GM19099 (cell line): ENCODE results near the gene CD300LF.

Source experiments
- POLR2A ChIP-seq: IDR thresholded peaks from 3 replicates; pipeline ENCODE4 v1.6.1; 2011; ENCODE audit warnings: low read depth; ENCODE audit not compliant: insufficient read length; ENCODE audit errors: extremely low read depth

Gene CD300LF

DNA sequence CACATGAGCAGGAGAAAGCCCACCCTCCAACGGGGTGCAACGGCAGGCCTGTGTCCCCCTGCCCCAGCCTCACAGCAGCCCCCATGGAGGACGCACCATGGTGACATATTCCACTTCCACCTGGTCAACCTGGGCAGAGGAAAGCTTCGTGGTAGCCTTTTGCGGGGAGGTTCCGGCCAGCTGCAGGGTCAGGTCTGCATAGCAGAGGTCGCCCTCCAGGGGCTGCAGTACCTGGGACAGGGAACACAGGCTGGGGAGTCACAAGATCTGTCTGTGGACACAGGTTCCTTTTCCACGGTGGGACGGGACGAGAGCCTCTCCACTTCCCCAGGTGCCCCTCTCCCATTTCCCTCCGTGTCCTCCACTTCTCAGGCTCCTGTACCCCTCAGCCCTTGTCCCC, 17.1 kb downstream of the CD300LF start:
- TF ChIP-seq POLR2A, result no peak

DNA sequence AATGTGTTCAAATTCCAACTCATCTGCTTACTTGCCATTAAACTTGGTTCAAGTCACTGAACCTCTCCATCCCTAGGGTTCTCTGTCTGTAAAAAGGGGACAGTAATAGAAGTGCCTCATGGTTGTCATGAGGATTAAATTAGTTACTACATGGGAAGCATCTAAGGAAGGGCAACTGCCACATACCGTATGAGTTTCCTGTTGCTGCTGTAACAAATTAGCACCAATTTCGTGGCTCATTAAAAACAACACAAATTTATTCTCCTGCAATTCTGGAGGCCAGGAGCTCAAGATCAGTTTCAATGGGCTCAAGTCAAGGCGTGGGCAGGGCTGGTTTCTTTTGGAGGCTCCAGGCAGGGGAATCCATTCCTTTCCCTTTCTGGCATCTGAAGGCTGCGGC, 18.6 kb downstream of the CD300LF start:
- TF ChIP-seq POLR2A, result no peak

DNA sequence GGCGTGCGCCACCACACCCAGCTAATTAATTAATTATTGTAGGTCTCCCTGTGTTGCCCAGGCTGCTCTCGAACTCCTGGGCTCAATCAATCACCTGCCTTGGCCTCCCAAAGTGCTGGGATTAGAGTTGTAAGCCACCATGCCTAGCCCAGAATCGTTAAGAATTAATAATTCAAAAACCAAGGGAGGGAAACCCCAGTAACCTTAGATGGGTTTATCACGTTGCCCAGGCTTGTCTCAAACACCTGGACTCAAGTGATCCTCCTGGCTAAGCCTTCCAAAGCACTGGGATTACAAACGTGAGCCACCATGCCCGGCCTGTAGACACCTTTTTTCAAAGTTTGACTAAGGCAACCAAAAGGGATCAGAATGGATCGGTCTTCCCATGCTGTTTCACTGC, 21.6 kb downstream of the CD300LF start:
- TF ChIP-seq POLR2A, result no peak

DNA sequence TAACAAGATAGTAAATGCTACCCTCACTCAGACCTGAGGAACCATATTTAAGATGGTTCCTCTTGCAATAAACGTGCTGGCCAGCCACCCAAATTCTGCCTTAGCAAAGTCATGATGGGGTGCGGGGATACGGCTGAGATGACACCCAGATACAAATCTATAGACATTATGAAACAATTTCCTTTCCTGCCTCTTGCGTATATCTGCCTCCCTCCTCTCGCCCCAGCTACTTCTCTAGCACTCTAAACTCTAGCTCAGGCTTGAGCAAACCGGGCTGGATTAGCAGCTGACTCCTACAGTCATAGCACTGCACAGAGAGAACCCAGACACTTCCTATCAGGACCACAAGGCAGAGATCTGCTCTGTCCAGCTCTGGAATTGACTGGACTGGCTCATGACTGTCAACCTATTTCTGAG, 22.3 kb downstream of the CD300LF start:
- TF ChIP-seq POLR2A, result no peak

DNA sequence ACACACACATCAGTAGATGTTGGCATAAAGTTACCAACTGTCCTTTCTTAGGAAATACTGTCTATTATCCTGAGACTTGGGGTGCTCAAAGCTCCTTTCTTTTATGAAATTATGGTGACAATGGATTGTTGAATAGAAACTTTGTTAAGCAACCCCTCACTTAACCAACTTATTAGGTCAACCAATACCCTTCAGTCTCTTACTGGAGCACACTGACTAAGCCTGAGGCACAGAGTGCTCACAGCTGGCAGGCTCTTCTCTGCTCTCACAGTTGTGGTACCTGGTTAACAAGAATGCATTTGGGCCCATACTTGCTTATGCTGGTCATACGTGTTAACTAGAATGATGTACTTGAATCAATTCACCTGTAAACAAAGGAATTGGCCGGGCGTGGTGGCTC, 24.8 kb downstream of the CD300LF start:
- no peak for TF ChIP-seq POLR2A

DNA sequence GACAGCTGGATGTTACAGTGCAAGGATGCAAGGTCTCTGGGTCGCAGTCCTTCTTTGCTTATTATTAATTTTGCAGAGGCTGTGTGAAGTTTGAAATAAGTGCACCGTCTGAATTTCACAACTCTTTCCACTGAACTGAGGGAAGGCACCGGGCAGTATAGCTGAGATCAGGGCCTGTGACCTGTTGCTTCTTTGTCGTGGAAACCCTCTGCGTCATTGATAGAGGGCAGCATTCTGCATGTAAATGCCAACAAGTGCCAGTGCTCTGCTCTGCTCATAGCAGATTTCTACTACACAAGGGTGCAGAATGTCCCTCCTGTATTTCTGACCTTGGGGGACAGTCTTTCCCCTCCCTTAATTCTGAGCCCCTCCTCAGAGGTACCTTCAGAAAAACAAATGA, 26.0 kb downstream of the CD300LF start:
- no peak for TF ChIP-seq POLR2A

DNA sequence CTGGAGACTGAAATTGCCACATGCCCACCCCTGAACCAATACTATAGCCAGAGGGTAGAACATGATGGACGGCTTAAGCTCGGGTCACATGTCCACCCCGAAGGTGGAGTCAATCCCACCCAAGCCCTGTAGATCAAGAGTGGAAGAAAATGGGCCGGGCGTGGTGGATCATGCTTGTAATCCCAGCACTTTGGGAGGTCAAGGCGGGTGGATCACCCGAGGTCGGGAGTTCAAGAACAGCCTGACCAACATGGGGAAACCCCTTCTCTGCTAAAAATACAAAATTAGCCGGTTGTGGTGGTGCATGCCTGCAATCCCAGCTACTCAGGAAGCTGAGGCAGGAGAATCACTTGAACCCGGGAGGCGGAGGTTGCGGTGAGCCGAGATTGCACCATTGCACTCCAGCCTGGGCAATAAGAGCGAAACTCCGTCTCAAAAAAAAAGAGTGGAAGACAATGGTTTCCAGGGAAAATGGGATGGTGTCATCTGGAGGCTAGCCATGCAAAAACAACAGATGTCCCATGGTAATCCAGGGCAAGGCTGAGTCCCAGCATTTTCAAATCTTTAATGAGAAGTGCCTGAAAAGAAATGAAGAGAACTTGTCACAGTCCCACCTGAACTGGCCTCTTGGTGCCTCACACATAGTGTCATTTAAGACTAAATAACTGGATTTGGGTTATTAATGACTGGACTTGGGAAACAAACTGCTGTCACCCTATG, 30.1 kb downstream of the CD300LF start:
- TF ChIP-seq POLR2A, result no peak

DNA sequence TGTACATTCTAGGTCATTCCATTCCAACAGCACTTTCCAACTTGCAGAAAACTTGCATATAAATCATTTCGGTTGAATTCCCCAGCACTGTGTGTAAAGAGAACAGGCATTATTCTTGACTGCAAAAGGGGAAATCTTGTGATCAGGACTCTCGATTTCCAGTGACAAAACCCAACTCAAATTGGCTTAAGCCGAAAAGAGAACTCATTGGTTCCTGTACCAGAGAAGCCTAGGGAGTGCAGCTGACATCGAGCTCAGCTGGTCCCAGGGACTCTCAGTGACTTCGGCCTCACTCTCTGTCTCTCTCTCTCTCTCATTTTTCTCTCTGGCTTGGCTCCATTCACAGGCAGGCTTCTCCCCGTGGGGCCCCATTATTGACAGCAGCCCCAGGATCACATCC, 30.7 kb downstream of the CD300LF start:
- no peak for TF ChIP-seq POLR2A

DNA sequence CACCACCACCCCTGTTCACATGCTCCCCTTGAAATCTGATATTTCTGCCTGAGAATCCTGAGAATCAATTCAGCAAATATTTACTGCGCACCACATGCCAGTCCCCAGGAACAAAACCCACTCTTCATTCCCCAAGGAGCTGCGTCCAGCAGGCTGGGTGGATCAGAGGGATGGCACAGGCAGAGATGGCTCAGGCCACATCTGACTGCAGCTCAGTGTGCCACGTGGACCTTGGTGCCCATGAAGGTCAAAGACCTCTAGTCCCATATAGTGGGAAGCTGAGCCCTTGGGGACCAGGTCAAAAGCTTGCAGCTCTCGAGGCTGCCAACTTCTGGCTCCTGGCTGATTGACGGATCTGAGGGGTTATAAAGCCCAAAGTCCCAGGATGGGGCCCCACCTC, 31.8 kb downstream of the CD300LF start:
- no peak for TF ChIP-seq POLR2A

DNA sequence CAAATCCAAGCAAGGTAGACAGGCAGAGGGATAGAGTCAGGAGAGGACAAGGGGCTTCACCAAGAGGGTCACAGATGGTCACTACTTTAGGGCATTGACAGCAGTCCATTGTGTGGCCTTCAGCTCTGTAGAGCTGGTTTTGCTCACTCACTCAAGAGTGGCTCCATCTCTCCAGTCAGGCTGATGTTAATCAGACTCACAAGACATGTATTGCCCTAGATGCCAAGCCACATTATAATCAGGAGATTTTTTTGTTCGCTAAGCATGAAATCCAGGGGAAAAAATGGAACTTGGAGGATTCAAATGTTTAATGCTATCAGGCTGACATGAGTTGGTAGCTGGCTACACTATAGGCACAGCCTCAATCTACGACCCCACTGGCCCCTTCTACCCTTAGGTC, 32.5 kb downstream of the CD300LF start:
- no peak for TF ChIP-seq POLR2A

DNA sequence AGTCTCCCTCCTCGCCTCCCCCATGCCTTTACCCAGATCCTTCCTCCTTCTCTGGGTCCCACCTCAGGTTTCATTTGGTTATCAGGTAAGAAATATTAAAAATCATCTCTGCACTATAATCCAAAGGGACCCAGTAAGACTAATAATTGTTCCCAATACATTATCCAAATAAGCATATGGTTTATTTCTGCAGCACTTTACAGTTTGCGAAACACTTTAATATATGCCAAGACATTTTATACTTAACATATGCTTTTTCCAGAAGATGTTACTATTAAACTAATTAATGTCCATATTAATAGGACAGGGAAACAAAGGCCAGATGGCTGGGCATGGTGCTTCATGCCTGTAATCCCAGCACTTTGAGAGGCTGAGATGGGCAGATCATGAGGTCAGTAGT, 33.3 kb downstream of the CD300LF start:
- TF ChIP-seq POLR2A, result no peak

DNA sequence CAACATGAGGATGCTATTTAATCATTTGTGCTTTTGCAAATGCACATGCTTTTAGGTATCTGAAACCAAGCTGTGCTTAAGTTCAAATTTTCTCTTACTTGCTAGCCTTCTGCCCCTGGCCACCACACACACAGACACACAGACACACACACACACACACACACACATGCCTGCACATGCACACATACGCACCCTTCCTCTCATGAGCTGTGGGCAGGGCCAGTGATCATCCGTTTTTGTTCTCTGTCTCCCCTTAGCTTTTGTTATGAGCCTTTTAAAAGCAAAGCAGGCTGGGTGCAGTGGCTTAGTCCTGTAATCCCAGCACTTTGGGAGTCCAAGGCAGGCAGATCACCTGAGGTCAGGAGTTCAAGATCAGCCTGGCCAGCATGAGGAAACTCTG, 34.2 kb downstream of the CD300LF start:
- TF ChIP-seq POLR2A, result no peak

DNA sequence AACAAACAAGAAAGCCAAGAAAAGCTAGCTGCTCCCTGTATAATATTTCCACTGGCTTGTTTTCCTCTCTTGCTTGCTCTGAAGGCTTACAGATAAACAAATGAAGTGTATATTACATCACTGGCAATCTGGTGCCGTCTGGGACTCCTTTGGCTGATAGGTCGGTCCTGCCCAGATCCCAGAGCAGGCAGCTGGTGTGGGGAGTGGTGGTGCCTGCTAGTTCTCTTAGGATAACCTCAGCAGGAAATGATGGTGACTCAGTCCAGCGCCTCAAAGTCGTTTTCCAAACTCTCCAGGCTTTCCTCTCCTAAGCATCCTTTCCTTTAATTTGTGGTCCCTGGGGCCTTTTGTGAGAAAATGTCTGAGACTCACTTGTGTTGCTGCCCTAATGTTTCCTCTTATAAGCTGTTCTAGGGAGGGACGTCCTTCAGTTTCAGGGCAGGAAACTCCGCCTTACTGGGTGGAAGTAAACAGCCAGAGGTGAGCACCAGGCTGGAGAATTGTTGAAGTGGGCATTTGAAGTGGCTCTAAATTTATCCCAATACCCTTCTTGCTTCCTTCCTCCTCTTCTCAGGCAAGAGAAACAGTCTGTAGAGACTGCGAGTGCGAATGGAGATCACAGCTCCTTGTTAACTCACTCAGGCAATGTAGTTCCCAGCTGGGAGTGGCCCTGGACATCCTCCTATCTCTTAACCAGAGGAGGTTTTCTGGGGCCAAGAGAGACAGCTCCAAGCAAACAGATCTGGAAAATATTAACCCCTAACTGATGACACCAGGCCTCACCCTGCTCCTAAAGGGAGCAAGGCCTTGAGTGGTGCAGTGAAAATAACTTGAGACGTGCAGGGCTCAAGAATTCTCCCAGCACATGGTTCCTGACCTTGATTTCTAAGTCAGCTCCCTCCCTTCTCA, 34.9 kb downstream of the CD300LF start:
- no peak for TF ChIP-seq POLR2A

DNA sequence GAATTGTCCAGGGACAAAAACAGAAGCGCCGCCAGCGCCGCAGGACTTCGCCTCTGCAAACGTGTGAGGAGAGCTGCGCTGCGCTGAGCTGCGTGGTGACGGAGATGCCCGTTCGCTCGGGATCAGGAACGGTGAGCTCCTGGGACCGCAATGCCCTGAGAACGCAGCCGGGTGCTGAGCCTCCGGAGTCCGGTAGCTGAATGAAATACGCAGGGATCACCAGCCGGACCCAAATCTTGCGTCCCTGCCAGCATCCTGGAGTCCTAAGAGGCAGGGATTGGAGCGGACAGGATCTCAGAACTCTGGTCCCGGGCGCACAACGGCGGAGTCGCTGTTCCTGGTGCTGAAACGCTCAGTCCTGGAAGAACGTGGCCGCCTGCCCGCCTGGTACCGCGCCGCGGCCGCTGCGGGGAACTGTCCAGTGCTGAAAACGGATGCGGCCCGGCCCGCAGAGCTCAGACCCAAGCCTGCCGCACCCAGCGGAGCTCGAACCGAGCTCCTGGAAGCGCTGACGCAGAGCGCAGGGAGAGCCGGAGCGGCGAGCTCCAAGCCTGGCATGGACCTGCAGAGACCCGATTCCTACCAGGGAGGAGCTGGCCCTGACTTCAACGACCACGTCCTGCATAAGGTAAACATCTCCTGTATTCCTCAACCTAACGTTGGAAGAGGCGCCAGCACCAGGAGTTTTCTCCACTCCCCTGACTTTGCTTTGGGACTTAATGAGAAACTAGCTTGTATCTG, 41.5 kb downstream of the CD300LF start:
- TF ChIP-seq POLR2A, result no peak

DNA sequence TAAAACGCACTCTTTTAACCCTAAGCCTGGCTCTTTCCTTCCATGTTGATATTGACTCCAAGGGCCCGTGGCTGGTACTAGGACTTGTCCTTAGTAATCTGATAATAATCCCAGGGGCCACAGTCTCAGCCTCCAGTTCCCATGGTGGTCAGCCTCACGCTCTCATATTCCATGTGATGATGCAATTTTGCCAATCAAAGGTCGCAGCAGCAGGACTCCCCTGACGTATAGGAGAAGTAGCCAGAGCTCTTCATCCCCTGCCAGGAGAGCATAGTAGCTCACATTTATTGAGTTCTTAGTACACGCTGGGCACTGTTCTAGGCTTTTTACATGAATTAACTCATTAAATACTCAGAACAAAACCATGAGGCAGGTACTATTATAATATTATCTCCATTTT, 42.4 kb downstream of the CD300LF start:
- TF ChIP-seq POLR2A, result no peak
